Liver (tissue), 9 donors: ENCODE results near the gene PTK6. TPM values are rescaled to one million over a fixed set of nuclear protein-coding genes. Genes with fewer than 3 reads are reported as not detected.

Experiments
- DNase-seq: peaks from one replicate; pipeline ENCODE4 v3.0.0-alpha.2; 2017; ENCODE audit warnings: low spot score
- H3K27ac ChIP-seq, 2 donors: one replicate each; pipeline ENCODE4 v1.7.0; 2013; ENCODE audit warnings: inconsistent platforms in 2 of 2, low read length in 2 of 2, control low read depth in 1 of 2, low read depth in 1 of 2, mild to moderate bottlenecking in 1 of 2
- H3K27me3 ChIP-seq, 4 donors: one replicate each; pipeline versions ENCODE4 v1.6.1 to v1.7.0; 2013; ENCODE audit warnings: low read length in 3 of 4, inconsistent platforms in 1 of 4, mild to moderate bottlenecking in 1 of 4, moderate library complexity in 1 of 4; ENCODE audit not compliant: control insufficient read depth in 4 of 4, insufficient read depth in 4 of 4
- H3K36me3 ChIP-seq, 4 donors: one replicate each; pipeline versions ENCODE4 v1.6.1 to v1.7.0; 2013; ENCODE audit warnings: low read length in 3 of 4, mild to moderate bottlenecking in 3 of 4, low read depth in 1 of 4, moderate library complexity in 1 of 4; ENCODE audit not compliant: control insufficient read depth in 4 of 4, insufficient read depth in 3 of 4
- H3K4me1 ChIP-seq, 4 donors: one replicate each; pipeline versions ENCODE4 v1.6.1 to v1.7.0; 2013; ENCODE audit warnings: low read length in 3 of 4, mild to moderate bottlenecking in 3 of 4, moderate library complexity in 1 of 4; ENCODE audit not compliant: control insufficient read depth in 4 of 4, insufficient read depth in 4 of 4
- H3K4me3 ChIP-seq, 3 donors: one replicate each; pipeline versions ENCODE4 v1.6.1 to v1.7.0; 2013; ENCODE audit warnings: low read length in 3 of 3, control low read depth in 1 of 3, low read depth in 1 of 3, mild to moderate bottlenecking in 1 of 3
- H3K9ac ChIP-seq, 2 donors: one replicate each; pipeline ENCODE4 v1.7.0; 2013; ENCODE audit warnings: low read length in 2 of 2, mild to moderate bottlenecking in 2 of 2, moderate library complexity in 2 of 2, control low read depth in 1 of 2, low read depth in 1 of 2
- H3K9me3 ChIP-seq, 4 donors: one replicate each; pipeline versions ENCODE4 v1.6.1 to v1.7.0; 2013; ENCODE audit warnings: low read length in 3 of 4; ENCODE audit not compliant: control insufficient read depth in 4 of 4
- EGR1 ChIP-seq, 2 donors: IDR thresholded peaks; 2 replicates each; pipeline ENCODE4 v1.6.1; 2016 to 2018; ENCODE audit warnings: antibody characterized with exemption in 2 of 2, low read depth in 2 of 2
- FOXA1 ChIP-seq: IDR thresholded peaks from 2 replicates; pipeline ENCODE4 v1.6.1; 2016; ENCODE audit warnings: antibody characterized with exemption
- FOXA2 ChIP-seq: IDR thresholded peaks from 2 replicates; pipeline ENCODE4 v1.6.1; 2016; ENCODE audit warnings: antibody characterized with exemption
- GABPA ChIP-seq, 2 donors: IDR thresholded peaks in 1 of 2; conservative IDR thresholded peaks in 1 of 2; 2 replicates each; pipeline ENCODE4 v1.6.1; 2016; ENCODE audit warnings: antibody characterized with exemption in 2 of 2, mild to moderate bottlenecking in 1 of 2, moderate library complexity in 1 of 2
- HNF4A ChIP-seq, 2 donors: conservative IDR thresholded peaks; 2 replicates each; pipeline ENCODE4 v1.6.1; 2016; ENCODE audit warnings: antibody characterized with exemption in 2 of 2, mild to moderate bottlenecking in 2 of 2
- HNF4G ChIP-seq: IDR thresholded peaks from 2 replicates; pipeline ENCODE4 v1.6.1; 2016; ENCODE audit warnings: antibody characterized with exemption
- JUND ChIP-seq, 2 donors: IDR thresholded peaks; 2 replicates each; pipeline ENCODE4 v1.6.1; 2016; ENCODE audit warnings: antibody characterized with exemption in 2 of 2
- MAX ChIP-seq: IDR thresholded peaks from 2 replicates; pipeline ENCODE4 v1.6.1; 2016; ENCODE audit warnings: antibody characterized with exemption
- NR2F2 ChIP-seq: IDR thresholded peaks from 2 replicates; pipeline ENCODE4 v1.6.1; 2016; ENCODE audit warnings: antibody characterized with exemption
- RAD21 ChIP-seq, 2 donors: IDR thresholded peaks; 2 replicates each; pipeline ENCODE4 v1.6.1; 2016; ENCODE audit warnings: antibody characterized with exemption in 2 of 2, mild to moderate bottlenecking in 2 of 2
- REST ChIP-seq: IDR thresholded peaks from 2 replicates; pipeline ENCODE4 v1.6.1; 2016; ENCODE audit warnings: antibody characterized with exemption, mild to moderate bottlenecking
- RXRA ChIP-seq, 2 donors: IDR thresholded peaks; 2 replicates each; pipeline ENCODE4 v1.6.1; 2017 to 2018; ENCODE audit warnings: antibody characterized with exemption in 2 of 2, mild to moderate bottlenecking in 1 of 2
- SP1 ChIP-seq: IDR thresholded peaks from 2 replicates; pipeline ENCODE4 v1.6.1; 2018; ENCODE audit warnings: antibody characterized with exemption, mild to moderate bottlenecking
- TAF1 ChIP-seq: conservative IDR thresholded peaks from 2 replicates; pipeline ENCODE4 v1.6.1; 2016; ENCODE audit warnings: antibody characterized with exemption, mild to moderate bottlenecking
- YY1 ChIP-seq: IDR thresholded peaks from 2 replicates; pipeline ENCODE4 v1.6.1; 2016; ENCODE audit warnings: antibody characterized with exemption, mild to moderate bottlenecking
- WGBS: extraction: QIAGEN DNeasy Blood & Tissue Kit; methylation state at CpG from one replicate; pipeline ENCODE4 v1.1.7; 2013; 5-methylcytosine and 5-hydroxymethylcytosine counted together
- polyA plus RNA-seq, 2 donors: library from polyadenylated mRNA; stranded (reverse) in 1 of 2; unstranded in 1 of 2; fragments of 200-250 nt in 1 of 2; fragments of >200 nt in 1 of 2; fragmentation: Nextera tagmentation in 1 of 2; extraction: Ambion mirVana in 1 of 2; gene quantifications; one replicate each; pipeline versions ENCODE4 v1.2.1 to v1.2.3, GENCODE V29; 2013 to 2015
- total RNA-seq, 2 donors: library from RNA; depleted of rRNA; stranded (reverse); fragments of >200 nt; gene quantifications; one replicate each; pipeline ENCODE4 v1.2.3, GENCODE V29; 2014
- TF ChIP-seq, protein P1 (sequence below): IDR thresholded peaks from 2 replicates; pipeline ENCODE4 v1.6.1; 2016; ENCODE audit warnings: antibody characterized with exemption
- TF ChIP-seq, protein P2 (sequence below): IDR thresholded peaks from 2 replicates; pipeline ENCODE4 v1.6.1; 2016; ENCODE audit warnings: antibody characterized with exemption
- TF ChIP-seq, protein P3 (sequence below): fragments of 150-350 bp; IDR thresholded peaks from 2 replicates; pipeline ENCODE4 v1.5.1; 2017; ENCODE audit warnings: improper control_type of control experiment, low read depth, low read length; ENCODE audit not compliant: missing input control
- donor health status: healthy.
- donor health status: healthy.
- donor health status: healthy.
- donor health status: healthy.
- donor health status: healthy.

PTK6 gene
- total and polyA plus RNA-seq, 4 donors = 0.05 to 1.2 (median 0.23) TPM

DNA sequence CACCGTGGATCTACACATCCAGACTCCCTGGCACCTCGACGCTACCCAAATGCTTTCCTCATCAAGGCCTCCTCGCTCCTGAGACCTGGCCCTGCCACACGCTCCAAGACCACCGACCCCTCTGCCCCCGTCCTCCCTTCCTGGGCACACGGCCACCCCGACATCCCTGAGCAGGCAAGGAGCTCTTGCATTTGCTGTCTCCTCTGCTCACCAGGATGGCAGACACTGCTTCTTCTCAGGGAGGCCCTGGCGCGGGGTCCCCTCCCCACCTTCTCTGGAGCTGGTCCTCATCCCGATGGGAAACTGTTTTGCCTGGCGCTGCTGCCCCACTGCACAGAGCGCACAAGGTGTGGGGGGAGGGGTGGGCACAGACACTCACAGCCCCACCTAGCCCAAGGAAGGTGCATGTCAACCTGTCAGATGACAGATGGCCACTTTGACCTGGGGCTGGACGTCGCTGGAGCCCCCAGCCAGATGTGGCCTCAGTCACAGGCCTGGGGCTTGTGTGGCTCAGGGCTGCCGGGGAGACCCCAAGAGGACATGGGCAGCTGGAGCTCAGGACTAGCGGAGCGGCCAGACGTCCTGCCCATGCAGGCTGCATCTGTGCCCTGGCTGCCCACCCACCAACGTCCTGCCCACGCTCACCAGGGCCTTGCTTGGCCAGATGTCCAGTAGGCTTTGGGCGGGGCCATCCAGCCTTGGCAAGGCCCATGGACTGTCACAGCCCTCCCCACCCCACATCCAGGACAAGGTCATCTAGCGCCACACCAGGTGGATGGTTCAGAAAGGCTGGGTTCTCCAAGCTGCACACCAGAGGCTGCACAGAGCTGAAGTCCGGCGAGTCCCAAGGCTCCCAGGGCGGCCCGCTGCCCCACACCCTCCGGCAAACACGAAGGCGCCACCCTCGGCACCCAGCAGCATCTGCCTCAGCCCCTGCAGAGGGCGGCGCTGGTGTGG is 58.6 kb downstream of the PTK6 start:
- 81% methylated on average over 34 of the region's 34 CpGs for WGBS

More for the DNA sequence above, 58.6 kb downstream of the PTK6 start:
- Histone ChIP-seq H3K4me3 (no peak overlapping the region), H3K36me3 (no peaks in the 10 kb centered on the region), H3K27me3 (peaks cover 0 to 22% (median 7%) of the 10 kb centered on the region in 4 donors), H3K9ac (no peak overlapping the region), H3K27ac (no peak overlapping the region), H3K4me1 (peaks cover 0 to 6% (median 0%) of the 10 kb centered on the region in 4 donors), H3K9me3 (no peaks in the 10 kb centered on the region)
- DNase-seq = no peak
- no peak for TF ChIP-seq REST
- TF ChIP-seq, protein P1, sequence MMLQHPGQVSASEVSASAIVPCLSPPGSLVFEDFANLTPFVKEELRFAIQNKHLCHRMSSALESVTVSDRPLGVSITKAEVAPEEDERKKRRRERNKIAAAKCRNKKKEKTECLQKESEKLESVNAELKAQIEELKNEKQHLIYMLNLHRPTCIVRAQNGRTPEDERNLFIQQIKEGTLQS = no peak
- no peak for TF ChIP-seq HNF4G
- TF ChIP-seq RXRA (IDR thresholded peaks at IDR 0.05) = no peak
- no peak for TF ChIP-seq GABPA (IDR thresholded peaks at IDR 0.05 in 1 of 2, conservative IDR thresholded peaks at IDR 0.05 in 1 of 2)
- TF ChIP-seq JUND (IDR thresholded peaks at IDR 0.05) = no peak
- no peak for TF ChIP-seq FOXA1
- no peak for TF ChIP-seq TAF1
- TF ChIP-seq, protein P2, sequence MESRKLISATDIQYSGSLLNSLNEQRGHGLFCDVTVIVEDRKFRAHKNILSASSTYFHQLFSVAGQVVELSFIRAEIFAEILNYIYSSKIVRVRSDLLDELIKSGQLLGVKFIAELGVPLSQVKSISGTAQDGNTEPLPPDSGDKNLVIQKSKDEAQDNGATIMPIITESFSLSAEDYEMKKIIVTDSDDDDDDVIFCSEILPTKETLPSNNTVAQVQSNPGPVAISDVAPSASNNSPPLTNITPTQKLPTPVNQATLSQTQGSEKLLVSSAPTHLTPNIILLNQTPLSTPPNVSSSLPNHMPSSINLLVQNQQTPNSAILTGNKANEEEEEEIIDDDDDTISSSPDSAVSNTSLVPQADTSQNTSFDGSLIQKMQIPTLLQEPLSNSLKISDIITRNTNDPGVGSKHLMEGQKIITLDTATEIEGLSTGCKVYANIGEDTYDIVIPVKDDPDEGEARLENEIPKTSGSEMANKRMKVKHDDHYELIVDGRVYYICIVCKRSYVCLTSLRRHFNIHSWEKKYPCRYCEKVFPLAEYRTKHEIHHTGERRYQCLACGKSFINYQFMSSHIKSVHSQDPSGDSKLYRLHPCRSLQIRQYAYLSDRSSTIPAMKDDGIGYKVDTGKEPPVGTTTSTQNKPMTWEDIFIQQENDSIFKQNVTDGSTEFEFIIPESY = no peak
- TF ChIP-seq, protein P3, sequence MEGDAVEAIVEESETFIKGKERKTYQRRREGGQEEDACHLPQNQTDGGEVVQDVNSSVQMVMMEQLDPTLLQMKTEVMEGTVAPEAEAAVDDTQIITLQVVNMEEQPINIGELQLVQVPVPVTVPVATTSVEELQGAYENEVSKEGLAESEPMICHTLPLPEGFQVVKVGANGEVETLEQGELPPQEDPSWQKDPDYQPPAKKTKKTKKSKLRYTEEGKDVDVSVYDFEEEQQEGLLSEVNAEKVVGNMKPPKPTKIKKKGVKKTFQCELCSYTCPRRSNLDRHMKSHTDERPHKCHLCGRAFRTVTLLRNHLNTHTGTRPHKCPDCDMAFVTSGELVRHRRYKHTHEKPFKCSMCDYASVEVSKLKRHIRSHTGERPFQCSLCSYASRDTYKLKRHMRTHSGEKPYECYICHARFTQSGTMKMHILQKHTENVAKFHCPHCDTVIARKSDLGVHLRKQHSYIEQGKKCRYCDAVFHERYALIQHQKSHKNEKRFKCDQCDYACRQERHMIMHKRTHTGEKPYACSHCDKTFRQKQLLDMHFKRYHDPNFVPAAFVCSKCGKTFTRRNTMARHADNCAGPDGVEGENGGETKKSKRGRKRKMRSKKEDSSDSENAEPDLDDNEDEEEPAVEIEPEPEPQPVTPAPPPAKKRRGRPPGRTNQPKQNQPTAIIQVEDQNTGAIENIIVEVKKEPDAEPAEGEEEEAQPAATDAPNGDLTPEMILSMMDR = no peak
- no peak for TF ChIP-seq RAD21 (IDR thresholded peaks at IDR 0.05)
- no peak for TF ChIP-seq YY1
- no peak for TF ChIP-seq NR2F2
- no peak for TF ChIP-seq SP1
- TF ChIP-seq HNF4A (conservative IDR thresholded peaks at IDR 0.05) = no peak
- no peak for TF ChIP-seq MAX
- no peak for TF ChIP-seq EGR1 (IDR thresholded peaks at IDR 0.05; ENCODE audit: low read depth in 2 of 2)
- no peak for TF ChIP-seq FOXA2

Other genes starting within 250 kb of the PTK6 start
- not detected for gene COL20A1, start 244.2 kb downstream of the PTK6 start, total RNA-seq
- not detected for gene COL20A1, start 244.2 kb downstream of the PTK6 start, polyA plus RNA-seq
- gene CHRNA4, start 176.0 kb downstream of the PTK6 start, total RNA-seq = 10 to 100 TPM in 1 of 2 donors, not detected in 1; 23.3 TPM
- gene CHRNA4, start 176.0 kb downstream of the PTK6 start, polyA plus RNA-seq = 1 to 10 TPM; 3.2 to 6.4 TPM
- gene KCNQ2, start 64.7 kb downstream of the PTK6 start, total RNA-seq = not detected
- gene KCNQ2, start 64.7 kb downstream of the PTK6 start, polyA plus RNA-seq = not detected
- under 1 TPM in 1 of 2 donors, not detected in 1; 0.05 TPM for gene EEF1A2, start 38.3 kb downstream of the PTK6 start, total RNA-seq
- under 1 TPM in 1 of 2 donors, not detected in 1; 0.12 TPM for gene EEF1A2, start 38.3 kb downstream of the PTK6 start, polyA plus RNA-seq
- 10 to 100 TPM; 25.1 to 25.5 TPM for gene PPDPF, start 16.6 kb downstream of the PTK6 start, total RNA-seq
- 100 to 1,000 TPM in 1 of 2 donors, 1 to 10 TPM in 1; 8.3 to 196 TPM for gene PPDPF, start 16.6 kb downstream of the PTK6 start, polyA plus RNA-seq
- gene SRMS, start 10.4 kb upstream of the PTK6 start, total RNA-seq = not detected
- gene SRMS, start 10.4 kb upstream of the PTK6 start, polyA plus RNA-seq = not detected
- under 1 TPM in 1 of 2 donors, not detected in 1; under 0.01 TPM for gene FNDC11, start 16.8 kb upstream of the PTK6 start, total RNA-seq
- gene FNDC11, start 16.8 kb upstream of the PTK6 start, polyA plus RNA-seq = under 1 TPM in 1 of 2 donors, not detected in 1; 0.01 TPM
- 10 to 100 TPM; 21.3 to 26.6 TPM for gene HELZ2, start 36.9 kb upstream of the PTK6 start, total RNA-seq
- 1 to 10 TPM; 3.7 to 9.6 TPM for gene HELZ2, start 36.9 kb upstream of the PTK6 start, polyA plus RNA-seq
- gene GMEB2, start 89.7 kb upstream of the PTK6 start, total RNA-seq = 1 to 10 TPM; 6.6 to 8.6 TPM
- gene GMEB2, start 89.7 kb upstream of the PTK6 start, polyA plus RNA-seq = 1 to 10 TPM; 1.3 to 4.0 TPM
- 1 to 10 TPM in 1 of 2 donors, under 1 TPM in 1; 0.67 to 2.9 TPM for gene STMN3, start 116.0 kb upstream of the PTK6 start, total RNA-seq
- 1 to 10 TPM in 1 of 2 donors, under 1 TPM in 1; 0.42 to 1.2 TPM for gene STMN3, start 116.0 kb upstream of the PTK6 start, polyA plus RNA-seq
- gene RTEL1, start 120.9 kb upstream of the PTK6 start, total RNA-seq = 10 to 100 TPM; 10.4 to 16.9 TPM
- 1 to 10 TPM; 3.7 to 4.3 TPM for gene RTEL1, start 120.9 kb upstream of the PTK6 start, polyA plus RNA-seq
- under 1 TPM in 1 of 2 donors, not detected in 1; 0.09 TPM for gene TNFRSF6B, start 159.3 kb upstream of the PTK6 start, total RNA-seq
- gene TNFRSF6B, start 159.3 kb upstream of the PTK6 start, polyA plus RNA-seq = under 1 TPM in 1 of 2 donors, not detected in 1; 0.73 TPM
- gene ARFRP1, start 170.6 kb upstream of the PTK6 start, total RNA-seq = 10 to 100 TPM; 14.2 to 21.0 TPM
- gene ARFRP1, start 170.6 kb upstream of the PTK6 start, polyA plus RNA-seq = 10 to 100 TPM; 20.0 to 26.9 TPM
- 10 to 100 TPM; 10.3 to 14.7 TPM for gene ZGPAT, start 170.7 kb upstream of the PTK6 start, total RNA-seq
- 10 to 100 TPM; 26.2 to 90.5 TPM for gene ZGPAT, start 170.7 kb upstream of the PTK6 start, polyA plus RNA-seq
- 10 to 100 TPM; 21.2 to 50.4 TPM for gene LIME1, start 199.3 kb upstream of the PTK6 start, total RNA-seq
- 10 to 100 TPM; 52.8 to 69.0 TPM for gene LIME1, start 199.3 kb upstream of the PTK6 start, polyA plus RNA-seq
- 10 to 100 TPM; 22.2 to 27.9 TPM for gene SLC2A4RG, start 202.4 kb upstream of the PTK6 start, total RNA-seq
- gene SLC2A4RG, start 202.4 kb upstream of the PTK6 start, polyA plus RNA-seq = 10 to 100 TPM; 31.0 to 39.7 TPM